Measurements from ENCODE around the gene ADRA1B.

Gene ADRA1B

GRCh38 chr5:159902444-159903121 is 13.7 kb upstream of the ADRA1B start:
- DNase-seq, result no peak

GRCh38 chr5:159903131-159903530 is 13.2 kb upstream of the ADRA1B start:
- DNase-seq, result no peak

- no peak for DNase-seq
These were observed 11.4 kb upstream of the ADRA1B start for GRCh38 chr5:159904874-159905273.

- no peak for DNase-seq
These were observed 10.8 kb upstream of the ADRA1B start for GRCh38 chr5:159905496-159905895.

- no peak for DNase-seq
These were observed 9.8 kb upstream of the ADRA1B start for GRCh38 chr5:159906463-159906862.

- no peak for DNase-seq
These were observed 9.3 kb upstream of the ADRA1B start for GRCh38 chr5:159906943-159907342.

GRCh38 chr5:159907689-159908590 is 8.3 kb upstream of the ADRA1B start:
- DNase-seq, result no peak

- DNase-seq, result no peak
These were observed 7.7 kb upstream of the ADRA1B start for GRCh38 chr5:159908591-159908940.

GRCh38 chr5:159909126-159909525 is 7.2 kb upstream of the ADRA1B start:
- DNase-seq, result no peak

GRCh38 chr5:159910207-159910842 is 6.0 kb upstream of the ADRA1B start:
- DNase-seq, result no peak

GRCh38 chr5:159910843-159911229 is 5.4 kb upstream of the ADRA1B start:
- DNase-seq, result no peak

- no peak for DNase-seq
These were observed 4.9 kb upstream of the ADRA1B start for GRCh38 chr5:159911349-159911748.

GRCh38 chr5:159912033-159912800 is 4.1 kb upstream of the ADRA1B start:
- DNase-seq, result no peak

- no peak for DNase-seq
These were observed 3.2 kb upstream of the ADRA1B start for GRCh38 chr5:159913048-159913447.

- no peak for DNase-seq
These were observed 2.8 kb upstream of the ADRA1B start for GRCh38 chr5:159913501-159913900.

- DNase-seq, result no peak
These were observed 819 bp downstream of the ADRA1B start for GRCh38 chr5:159916841-159917761.

GRCh38 chr5:159917994-159918393 is 1.7 kb downstream of the ADRA1B start:
- no peak for DNase-seq

- no peak for DNase-seq
These were observed 5.4 kb downstream of the ADRA1B start for GRCh38 chr5:159921721-159922120.

GRCh38 chr5:159923008-159923407 is 6.7 kb downstream of the ADRA1B start:
- no peak for DNase-seq

- no peak for DNase-seq
These were observed 12.0 kb downstream of the ADRA1B start for GRCh38 chr5:159928122-159928909.

- no peak for DNase-seq
These were observed 12.9 kb downstream of the ADRA1B start for GRCh38 chr5:159929176-159929575.

Data from activated gamma-delta T cell treated with Interleukin-2 at 50 U/mL for 16 hours (primary cell).